ENCODE results near the gene PSMD4. TPM values are rescaled to one million over a fixed set of nuclear protein-coding genes. Genes with fewer than 3 reads are reported as not detected.
"Not testable (repeated sequence)": the region's sequence is repeated elsewhere in the genome, so short reads cannot be mapped to it uniquely, and the experiment has no call there.

PSMD4 gene
- polyA plus RNA-seq, 1 donor: 116 TPM

DNA sequence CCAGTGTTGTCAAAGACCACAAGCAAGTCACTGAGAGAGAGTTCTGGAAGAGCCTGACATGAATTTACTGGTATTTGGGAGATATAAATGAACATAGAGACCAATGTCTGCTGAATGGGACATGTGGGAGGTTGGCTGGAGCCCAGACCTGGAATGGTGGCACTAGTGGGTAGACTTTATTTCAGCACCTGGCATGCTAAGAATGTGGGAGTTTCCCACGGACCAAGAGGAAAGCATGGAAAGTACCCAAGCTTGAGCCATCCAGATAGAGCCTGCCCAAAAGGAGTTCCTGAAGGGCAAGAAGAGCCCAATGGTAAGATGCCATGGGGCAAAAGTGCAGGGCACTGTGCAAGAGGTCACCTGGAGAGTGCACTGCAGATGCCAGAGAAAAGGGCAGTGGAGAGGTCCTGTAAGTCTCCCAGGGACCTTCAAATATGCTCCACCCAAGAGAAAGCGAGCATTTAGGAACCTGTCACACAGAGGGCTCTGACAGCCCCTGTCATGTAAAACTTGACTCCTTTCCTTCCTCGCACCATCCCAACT, 19.5 kb downstream of the PSMD4 start:
- no peak for DNase-seq (ENCODE audit: low read depth)

DNA sequence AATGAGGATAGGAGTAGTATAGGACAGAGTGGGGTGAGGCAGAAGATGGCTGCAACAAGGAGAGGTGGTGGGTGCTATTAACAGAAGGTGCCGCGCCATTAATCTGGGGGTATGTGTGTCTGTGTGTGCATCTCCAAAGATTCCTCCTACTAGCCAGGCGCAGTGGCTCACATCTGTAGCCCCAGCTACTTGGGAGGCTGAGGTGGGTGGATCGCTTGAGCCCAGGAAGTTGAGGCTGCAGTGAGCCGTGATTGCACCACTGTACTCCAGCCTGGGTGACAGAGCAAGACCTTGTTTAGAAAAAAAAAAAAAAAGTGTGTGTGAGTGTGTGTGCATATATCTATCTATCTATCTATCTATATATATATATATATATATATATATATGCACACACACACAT, 20.8 kb downstream of the PSMD4 start:
- not testable (repeated sequence) for DNase-seq (ENCODE audit: low read depth)

DNA sequence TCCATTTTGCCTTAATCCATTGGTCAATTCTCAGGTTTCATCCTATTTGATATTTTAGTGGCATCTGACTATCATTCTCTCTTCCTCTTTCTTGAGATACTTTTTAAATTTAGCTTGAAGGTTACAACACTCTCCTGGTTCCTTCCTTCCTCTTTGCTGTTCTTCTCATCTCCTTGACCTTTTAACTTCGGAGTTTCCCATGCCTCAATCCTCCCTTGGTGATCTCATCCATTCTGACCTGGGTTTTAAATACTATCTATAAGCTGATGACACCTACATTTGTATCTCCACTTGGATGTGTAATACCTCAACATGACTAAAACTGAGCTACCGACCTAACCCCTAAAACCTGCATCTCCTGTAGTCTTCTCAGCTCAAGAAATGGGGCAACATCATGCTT, 22.7 kb downstream of the PSMD4 start:
- DNase-seq (ENCODE audit: low read depth): no peak

DNA sequence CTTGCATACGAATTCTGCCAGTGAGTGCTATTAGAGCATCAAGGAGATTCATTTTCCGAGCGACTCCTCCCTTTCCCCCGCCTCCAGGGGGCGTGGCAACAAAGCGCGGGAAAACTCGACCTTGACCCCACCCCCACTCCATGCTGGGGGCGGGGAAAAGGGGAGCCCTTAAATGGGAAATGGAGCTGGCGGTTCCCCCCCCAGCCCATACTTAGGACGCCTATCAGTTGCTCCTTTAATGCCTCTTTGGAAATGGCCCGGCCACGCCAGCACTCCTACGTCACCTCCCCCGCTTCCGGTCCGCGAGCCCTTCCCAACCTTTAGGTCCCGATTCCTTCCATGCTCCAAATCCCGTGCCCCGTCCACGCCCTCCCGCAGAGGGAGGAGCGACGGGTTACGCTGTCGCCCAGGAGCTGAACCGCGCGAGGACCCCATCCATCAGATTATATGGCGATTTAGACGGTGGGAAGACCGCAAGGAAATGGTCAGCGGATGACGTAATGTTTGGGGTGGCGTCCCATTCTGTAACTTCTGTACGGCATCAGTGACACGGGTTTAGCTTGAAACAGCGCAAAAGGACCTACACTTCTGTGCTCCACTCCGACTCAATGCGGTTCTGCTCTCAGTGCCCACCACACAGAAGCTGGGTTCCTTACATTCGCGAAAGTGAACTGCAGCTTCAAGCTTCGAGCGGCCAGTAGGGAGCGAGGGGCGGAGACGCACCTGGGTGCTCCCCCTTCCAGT, 26.9 kb downstream of the PSMD4 start:
- DNase-seq (ENCODE audit: low read depth): peak; percentile 89

DNA sequence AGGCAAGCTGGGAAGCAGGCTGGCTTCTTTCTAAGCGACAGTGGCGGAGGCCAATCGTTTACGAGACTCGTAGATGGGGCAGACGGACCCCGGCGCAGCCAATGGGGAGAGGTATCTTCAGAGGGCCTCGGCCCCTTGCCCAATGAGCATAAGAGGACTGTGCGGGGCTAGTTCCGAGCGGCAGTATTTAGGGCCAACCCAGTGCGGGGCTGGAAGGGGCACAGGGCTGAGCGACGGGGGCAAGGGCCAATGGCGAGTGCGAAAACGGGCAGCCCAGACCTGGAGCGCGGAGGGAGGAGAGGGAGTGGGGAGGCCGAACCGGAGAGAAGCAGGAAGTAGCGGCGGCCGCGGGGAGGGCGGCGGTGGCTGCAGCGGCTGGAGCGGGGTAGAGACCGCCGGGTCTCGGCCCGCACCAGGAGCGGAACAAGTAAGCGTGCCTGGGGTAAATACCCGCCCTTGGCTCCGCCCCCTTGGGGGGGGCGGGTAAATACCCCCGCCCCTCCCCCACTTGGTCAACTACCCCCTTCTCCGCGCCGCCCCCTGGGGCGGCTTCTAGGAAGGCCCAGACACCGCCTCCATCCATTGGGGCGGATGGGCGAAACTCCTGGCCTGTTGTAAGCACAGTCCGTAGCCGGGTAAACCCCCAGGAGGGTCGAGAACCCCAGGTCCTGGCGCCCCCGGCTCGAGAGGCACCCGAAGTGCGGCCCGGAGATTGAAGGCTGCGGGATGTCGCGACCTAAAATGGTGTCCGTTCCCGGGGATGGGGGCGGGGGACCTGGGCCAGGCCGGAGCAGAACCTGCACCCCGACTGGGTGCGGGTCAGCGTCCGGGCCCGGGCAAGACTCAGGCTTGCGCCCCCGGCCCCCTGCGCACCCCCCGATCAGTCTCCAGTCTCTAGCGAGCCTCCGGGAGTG, 27.7 kb downstream of the PSMD4 start, which contains the start of gene ZNF687:
ZNF687 (plus strand) TSS at position 331 of the 914 bp plus-strand sequence. CDS start 3,993 bp downstream, outside the sequence.
- peak; percentile 100 for DNase-seq (ENCODE audit: low read depth)

DNA sequence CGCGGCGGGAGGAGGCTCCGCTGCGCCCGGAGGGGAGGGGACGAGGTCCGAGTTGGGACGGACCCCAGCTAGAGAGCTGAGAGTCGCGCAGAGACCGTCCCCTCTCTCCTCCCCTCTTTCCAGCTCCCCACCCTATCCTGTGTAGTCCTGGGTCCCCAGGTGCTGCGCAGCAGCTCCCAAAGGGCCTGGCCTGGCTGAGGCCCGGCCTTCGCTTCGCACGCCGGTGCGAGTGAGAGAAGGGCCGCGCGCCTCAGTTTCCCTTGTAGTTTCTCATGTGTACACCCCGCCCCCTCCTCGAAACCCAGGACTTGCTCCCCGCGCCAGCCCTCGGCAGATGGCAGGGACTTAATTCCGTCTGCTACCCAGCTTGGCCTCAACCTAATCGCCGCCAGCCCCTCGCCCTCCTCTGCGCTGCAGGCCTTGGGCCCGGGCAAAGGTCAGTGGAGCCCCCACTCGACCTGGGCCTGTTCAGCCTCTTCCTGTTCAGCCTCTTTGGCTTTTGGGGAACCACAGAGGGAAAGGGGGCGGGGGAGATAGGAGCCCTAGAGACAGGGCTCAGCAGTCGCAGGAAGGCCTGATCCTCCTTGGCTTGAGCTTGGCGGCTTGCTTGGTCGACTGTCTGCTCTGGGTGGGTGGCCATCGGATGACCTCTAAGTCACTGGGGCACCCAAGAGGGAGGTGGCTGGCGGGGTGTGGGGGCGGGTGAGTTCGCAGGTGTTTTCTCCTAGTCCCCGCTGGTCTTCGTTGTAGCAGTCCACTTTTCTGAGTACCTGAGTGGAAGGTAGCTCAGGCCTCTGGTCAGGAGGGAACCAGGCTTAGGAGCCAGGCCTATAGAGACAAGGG, 28.6 kb downstream of the PSMD4 start:
- no peak for DNase-seq (ENCODE audit: low read depth)

DNA sequence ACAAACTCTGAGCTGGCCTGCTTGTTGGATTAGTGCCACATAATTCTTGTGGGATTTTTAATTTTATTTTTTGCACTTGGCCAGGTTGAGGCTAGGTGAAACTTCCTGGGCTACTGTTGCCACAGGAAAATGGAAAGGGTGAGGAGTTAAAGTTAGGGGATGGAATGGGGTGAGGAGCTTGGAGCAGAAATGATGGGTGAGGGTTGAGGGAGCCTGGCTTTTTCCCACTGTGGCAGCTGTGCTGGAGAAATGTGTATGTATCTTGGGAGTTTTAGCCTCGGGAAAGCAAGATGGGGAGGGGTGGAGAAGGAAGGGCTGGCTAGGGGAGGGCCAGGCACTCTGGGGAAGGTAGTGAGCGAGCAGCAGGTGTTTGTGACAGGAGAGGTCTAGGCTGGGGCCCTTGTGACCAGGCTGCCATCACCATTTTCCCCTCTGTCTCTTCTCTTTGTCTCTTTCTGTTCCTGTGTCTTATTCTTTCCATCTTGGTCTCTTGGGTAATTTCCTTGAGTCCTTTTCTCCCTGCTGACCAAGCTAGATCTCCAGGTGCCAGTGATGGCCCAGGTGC, 29.6 kb downstream of the PSMD4 start:
- DNase-seq (ENCODE audit: low read depth): no peak

DNA sequence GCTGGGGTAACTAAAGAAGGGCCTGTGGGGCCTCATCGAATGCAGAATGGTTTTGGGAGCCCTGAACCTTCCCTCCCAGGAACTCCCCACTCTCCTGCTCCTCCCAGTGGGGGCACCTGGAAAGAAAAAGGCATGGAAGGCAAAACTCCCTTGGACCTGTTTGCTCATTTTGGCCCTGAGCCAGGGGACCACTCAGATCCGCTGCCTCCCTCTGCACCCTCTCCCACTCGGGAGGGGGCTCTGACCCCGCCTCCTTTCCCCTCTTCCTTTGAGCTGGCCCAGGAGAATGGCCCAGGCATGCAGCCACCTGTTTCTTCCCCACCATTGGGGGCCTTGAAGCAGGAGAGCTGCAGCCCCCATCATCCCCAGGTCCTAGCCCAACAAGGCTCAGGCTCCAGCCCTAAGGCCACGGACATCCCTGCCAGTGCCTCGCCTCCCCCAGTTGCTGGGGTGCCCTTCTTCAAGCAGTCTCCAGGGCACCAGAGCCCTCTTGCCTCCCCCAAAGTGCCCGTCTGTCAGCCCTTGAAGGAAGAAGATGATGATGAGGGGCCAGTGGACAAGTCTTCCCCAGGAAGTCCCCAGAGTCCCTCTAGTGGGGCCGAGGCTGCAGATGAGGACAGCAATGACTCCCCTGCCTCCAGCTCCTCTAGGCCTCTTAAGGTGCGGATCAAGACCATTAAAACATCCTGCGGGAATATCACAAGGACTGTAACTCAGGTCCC, 32.2 kb downstream of the PSMD4 start:
- DNase-seq (ENCODE audit: low read depth): no peak

DNA sequence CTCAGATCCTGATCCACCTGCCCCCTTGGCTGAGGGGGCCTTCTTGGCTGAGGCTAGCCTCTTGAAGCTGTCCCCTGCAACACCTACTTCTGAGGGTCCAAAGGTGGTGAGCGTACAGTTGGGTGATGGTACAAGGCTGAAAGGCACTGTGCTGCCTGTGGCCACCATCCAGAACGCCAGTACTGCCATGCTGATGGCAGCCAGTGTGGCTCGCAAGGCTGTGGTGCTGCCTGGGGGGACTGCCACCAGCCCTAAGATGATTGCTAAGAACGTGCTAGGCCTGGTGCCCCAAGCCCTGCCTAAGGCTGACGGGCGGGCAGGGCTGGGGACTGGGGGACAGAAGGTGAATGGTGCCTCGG, 32.8 kb downstream of the PSMD4 start:
- no peak for DNase-seq (ENCODE audit: low read depth)

DNA sequence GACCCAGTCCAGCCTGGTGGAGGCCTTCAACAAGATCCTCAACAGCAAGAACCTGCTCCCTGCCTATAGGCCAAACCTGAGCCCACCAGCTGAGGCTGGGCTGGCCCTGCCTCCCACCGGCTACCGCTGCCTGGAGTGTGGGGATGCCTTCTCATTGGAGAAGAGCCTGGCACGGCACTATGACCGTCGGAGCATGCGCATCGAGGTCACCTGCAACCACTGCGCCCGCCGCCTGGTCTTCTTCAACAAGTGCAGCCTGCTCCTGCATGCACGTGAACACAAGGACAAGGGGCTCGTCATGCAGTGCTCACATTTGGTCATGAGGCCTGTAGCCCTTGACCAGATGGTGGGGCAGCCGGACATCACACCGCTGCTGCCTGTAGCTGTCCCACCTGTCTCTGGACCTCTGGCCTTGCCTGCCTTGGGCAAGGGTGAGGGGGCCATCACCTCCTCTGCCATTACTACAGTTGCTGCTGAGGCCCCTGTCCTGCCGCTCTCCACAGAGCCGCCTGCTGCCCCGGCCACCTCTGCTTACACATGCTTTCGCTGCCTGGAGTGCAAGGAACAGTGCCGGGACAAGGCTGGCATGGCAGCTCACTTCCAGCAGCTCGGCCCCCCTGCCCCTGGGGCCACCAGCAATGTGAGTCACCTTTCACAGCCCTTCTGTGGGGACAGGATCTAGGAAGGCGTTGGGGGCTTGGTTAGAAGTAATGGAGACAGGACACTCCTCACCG, 33.4 kb downstream of the PSMD4 start:
- no peak for DNase-seq (ENCODE audit: low read depth)

DNA sequence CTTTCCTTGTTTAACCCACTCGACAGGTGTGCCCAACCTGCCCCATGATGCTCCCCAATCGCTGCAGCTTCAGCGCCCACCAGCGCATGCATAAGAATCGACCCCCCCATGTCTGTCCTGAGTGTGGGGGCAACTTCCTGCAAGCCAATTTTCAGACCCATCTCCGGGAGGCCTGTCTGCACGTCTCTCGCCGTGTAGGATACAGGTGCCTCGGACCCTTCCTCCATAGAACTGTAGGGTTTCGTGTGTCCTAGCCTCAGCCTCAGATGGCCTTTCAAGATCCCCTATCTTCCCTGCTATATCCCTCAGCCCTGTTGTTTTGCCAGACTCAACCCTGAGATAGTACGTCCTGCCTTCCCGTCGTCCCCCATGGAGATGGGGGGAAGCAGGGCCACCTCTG, 34.0 kb downstream of the PSMD4 start:
- no peak for DNase-seq (ENCODE audit: low read depth)

DNA sequence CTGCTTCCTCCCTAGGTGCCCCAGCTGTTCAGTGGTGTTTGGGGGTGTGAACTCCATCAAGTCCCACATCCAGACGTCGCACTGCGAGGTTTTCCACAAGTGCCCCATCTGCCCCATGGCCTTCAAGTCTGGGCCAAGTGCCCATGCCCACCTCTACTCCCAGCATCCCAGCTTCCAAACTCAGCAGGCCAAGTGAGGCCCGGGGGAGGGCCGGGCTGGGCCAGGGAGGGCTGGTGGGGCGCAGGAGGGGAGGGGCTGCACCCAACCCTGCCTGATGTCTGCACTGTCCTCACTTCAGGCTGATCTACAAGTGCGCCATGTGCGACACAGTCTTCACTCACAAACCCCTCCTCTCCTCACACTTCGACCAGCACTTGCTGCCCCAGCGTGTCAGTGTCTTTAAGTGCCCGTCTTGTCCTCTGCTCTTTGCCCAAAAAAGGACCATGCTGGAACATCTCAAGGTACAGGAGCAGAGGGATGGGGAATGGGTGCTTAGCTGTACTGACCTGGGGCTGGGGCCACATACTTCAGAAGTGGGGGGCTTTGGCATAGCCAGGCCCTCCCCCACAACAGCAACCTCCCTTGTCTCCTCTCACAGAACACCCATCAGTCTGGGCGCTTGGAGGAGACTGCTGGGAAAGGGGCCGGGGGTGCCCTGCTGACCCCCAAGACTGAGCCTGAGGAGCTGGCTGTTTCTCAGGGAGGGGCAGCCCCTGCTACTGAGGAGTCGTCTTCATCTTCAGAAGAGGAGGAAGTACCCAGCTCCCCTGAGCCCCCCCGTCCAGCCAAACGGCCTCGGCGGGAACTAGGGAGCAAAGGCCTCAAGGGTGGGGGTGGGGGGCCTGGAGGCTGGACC, 34.8 kb downstream of the PSMD4 start:
- DNase-seq (ENCODE audit: low read depth): no peak

DNA sequence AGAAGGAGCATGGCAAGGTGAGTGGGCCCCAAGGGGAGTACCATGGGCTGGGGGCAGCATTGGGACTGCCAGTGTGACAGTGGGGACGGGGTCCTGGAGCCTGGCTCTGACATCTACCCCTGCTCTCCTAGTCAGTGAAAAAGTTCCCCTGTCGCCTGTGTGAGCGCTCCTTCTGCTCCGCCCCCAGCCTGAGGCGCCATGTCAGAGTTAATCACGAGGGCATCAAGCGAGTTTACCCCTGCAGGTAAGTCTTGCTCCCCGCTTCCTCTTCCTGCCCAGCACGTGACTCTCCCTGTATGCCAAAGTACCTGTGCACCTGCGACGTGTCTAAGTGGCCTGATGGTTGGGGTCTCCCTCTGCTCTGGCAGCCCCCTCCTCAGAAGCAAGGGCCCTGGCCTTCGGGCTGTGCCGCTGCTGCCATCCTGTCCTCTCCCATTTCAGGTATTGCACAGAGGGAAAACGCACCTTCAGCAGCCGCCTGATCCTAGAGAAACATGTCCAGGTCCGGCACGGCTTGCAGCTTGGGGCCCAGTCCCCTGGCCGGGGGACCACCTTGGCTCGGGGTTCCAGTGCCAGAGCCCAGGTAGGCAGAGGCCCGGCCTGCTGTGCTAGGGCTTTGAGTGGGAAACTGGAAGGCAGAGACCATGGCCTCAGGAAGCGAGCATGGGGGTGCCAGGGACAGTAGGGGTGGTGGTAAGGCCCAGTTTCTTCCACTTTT, 35.6 kb downstream of the PSMD4 start:
- no peak for DNase-seq (ENCODE audit: low read depth)

DNA sequence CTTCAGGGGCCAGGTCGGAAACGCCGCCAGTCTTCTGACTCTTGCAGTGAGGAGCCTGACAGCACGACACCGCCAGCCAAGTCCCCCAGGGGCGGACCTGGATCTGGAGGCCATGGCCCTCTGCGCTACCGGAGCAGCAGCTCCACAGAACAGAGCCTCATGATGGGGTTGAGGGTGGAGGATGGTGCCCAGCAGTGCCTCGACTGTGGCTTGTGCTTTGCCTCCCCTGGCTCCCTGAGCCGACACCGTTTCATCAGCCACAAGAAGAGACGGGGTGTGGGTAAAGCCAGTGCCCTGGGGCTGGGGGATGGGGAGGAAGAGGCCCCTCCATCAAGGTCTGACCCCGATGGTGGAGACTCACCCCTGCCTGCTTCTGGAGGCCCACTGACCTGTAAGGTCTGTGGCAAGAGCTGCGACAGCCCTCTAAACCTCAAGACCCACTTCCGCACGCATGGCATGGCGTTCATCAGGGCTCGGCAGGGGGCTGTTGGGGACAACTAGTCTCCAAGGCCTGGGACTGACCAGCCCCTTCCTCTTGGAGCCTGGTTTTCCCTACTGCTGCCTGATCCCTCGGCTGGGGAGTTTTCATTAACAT, 36.3 kb downstream of the PSMD4 start:
- no peak for DNase-seq (ENCODE audit: low read depth)

DNA sequence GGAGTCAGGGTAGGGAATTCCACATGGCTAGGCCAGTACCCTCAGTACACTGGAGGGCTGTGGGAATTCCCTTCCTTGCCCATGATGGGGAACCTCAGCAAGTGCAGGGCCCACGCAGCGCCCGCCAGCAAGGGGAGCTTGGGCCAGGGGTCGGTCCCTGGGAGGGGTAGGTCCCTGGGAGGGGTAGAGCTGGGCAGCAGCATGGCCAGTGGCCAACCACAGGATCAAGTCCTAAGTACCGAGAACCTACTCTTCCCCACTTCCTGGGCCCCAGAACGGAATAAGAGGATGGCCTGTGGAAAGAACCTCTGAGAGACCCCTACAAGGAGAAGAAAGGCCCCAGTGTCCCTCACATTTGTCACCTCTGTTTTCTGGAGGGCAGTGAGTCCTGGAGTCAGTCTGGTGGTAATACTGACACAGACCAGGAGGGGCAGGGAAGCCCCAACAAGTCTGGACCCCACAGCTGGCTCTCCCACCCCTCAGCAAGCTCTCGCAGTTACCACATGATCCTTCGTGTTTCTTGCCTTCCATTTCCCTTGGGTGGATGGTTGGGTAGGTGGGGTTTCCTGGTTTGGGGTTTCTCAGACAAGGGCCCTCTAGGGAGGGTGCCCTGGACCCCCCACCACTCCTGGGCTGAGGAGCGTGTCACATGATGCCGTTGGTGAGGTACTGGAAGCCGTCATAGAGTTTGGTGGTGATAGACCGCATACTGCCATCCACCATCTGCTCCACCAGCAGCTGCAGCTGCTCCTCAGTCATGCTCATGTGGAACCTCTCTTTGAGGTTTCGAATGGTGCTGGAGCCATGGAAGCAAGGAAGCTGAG, 37.9 kb downstream of the PSMD4 start:
- DNase-seq (ENCODE audit: low read depth): no peak

DNA sequence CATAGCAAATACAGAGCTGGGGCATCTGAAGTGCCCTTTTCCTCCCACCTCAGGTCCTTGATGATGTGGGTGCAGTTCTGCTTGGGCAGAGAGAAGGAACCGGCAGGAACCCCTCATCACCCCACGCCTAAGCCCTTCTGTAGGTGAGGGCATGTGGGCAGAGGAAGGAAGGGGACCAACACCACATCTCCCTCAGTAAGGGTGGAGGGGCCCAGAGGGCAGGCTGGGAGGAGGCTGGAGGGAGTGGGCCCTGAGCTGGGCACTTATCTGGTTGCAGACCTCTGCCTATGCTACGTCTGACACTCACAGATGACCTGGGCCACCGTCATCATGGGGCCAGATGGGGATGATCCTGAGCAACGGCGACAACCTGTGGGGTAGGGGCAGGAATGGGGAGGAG, 38.6 kb downstream of the PSMD4 start:
- DNase-seq (ENCODE audit: low read depth): no peak

Measured in forelimb muscle (tissue), 1 donor.